ENCODE measurements around the gene ADSL.

DNA sequence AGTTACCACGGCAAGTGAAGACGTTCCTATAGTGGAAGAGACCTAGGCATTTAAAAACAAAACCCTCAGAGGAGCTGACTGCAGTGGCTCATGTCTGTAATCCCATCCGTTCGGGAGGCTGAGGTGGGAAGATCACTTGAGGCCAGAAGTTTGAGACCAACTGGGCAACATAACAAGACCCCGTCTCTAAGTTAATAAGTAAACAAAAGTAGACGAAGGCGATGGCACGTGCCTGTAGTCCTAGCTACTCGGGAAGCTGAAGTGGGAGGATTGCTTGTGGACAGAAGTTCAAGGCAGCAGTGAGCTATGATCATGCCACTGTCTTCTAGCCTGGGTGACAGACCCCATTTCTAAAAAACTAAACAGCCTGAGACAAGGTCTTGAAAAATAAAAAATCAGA, 3.8 kb upstream of the ADSL start:
- no peak for TF ChIP-seq CTCF (IDR thresholded peaks at IDR 0.05)
- no peak for TF ChIP-seq POLR2A (IDR thresholded peaks at IDR 0.05)

All from lower leg skin (tissue), 3 donors.